GM15510 (cell line): ENCODE measurements around the gene GABRP.

Source experiments
- POLR2A ChIP-seq: IDR thresholded peaks from 3 replicates; pipeline ENCODE4 v1.6.1; 2011; ENCODE audit warnings: borderline replicate concordance; ENCODE audit not compliant: insufficient read length; ENCODE audit errors: extremely low read depth

The GABRP gene

GRCh38 chr5:170773024-170773985, 10.2 kb upstream of the GABRP start:
- no peak for TF ChIP-seq POLR2A

- TF ChIP-seq POLR2A = no peak
Observed at GRCh38 chr5:170774831-170775230, 8.7 kb upstream of the GABRP start.

DNA sequence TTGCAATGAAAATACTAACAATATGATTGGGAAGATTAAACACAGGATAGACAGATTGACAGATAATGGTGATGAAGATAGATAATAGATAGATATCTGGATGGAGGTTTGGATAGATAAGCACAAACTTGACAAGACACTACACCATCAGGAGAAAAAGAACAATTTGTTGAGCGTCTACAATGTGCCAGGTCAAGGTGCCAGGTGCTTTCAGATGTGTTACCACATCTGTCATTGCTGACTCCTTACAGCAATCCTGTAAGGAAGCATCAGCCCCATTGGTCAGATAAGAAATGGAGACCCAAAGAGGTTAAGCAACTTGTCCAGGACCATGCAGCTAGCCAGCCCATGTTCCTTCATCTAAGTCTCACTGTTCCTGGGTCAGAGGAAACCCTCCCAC, 1.6 kb upstream of the GABRP start:
- no peak for TF ChIP-seq POLR2A

GRCh38 chr5:170782438-170782837, 1.1 kb upstream of the GABRP start:
- no peak for TF ChIP-seq POLR2A

DNA sequence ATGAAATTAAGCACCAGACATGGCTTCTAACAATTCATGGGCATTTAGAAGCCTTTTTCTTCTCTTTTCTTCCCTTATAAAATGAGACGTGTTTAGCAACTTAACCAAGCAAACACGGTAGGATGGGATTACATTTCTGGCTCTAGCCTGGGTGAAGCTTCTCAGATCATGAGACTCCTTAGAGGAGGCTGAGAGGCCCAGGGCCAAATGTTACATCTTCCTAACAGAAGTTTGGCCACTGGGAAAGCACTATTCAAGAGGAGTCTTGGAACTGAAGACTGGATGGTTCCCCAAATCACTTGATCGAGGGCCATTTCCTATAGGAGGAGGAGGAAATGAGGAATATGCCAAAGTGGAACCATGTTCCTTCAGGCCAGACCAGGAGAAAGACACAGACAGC, 1.9 kb downstream of the GABRP start:
- TF ChIP-seq POLR2A = no peak

GRCh38 chr5:170787216-170787615, 3.7 kb downstream of the GABRP start:
- TF ChIP-seq POLR2A = no peak

GRCh38 chr5:170788626-170789304, 5.2 kb downstream of the GABRP start:
- TF ChIP-seq POLR2A = no peak

GRCh38 chr5:170791325-170791954, 7.9 kb downstream of the GABRP start:
- TF ChIP-seq POLR2A = no peak

DNA sequence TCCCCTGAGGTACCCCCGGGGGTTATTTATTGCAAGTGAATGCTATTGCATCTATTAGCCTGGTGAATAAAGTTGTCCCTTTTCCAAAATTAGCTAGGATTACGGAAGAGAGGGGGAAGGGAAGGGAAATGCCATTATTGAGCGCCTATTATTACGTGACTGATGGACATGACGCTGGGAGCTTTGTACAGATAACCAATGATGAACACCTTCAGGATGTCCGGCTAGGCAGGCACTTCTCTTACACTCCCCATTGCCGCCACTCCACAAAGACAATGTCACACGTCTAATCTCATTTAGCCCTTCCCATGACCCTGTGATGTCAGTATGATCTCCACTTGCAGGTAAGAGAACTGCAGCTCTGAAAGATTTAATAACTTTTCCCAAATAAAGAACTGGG, 9.4 kb downstream of the GABRP start:
- TF ChIP-seq POLR2A = no peak

GRCh38 chr5:170795154-170795553, 11.6 kb downstream of the GABRP start:
- no peak for TF ChIP-seq POLR2A

DNA sequence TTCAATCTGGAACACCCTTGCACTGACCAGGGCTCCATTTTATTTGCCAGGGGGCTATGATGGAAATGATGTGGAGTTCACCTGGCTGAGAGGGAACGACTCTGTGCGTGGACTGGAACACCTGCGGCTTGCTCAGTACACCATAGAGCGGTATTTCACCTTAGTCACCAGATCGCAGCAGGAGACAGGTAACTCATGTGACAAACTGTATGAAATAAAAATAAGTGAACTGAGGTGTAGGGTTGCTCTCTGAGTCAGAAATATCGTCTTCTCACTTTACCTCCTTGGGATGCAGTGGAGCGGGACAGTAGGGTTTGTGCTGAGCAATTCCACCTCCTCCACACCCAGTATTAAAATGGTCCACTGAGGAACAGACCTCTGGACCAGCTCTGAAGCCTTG, 22.1 kb downstream of the GABRP start:
- no peak for TF ChIP-seq POLR2A

- TF ChIP-seq POLR2A = no peak
Observed at GRCh38 chr5:170809551-170809950, 26.0 kb downstream of the GABRP start.

DNA sequence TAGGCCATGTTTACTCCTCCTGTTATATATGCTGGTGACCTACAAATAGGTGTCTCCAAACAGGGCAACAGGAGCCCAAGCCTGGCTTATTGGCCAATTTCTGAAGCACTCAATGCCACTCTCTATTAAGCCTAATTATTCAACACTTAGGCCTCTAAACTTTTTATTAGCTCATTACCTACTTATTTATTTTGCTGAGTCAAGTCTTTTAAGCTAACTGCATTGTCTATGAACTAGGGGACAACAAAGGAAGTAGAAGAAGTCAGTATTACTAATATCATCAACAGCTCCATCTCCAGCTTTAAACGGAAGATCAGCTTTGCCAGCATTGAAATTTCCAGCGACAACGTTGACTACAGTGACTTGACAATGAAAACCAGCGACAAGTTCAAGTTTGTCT, 28.2 kb downstream of the GABRP start:
- no peak for TF ChIP-seq POLR2A

- TF ChIP-seq POLR2A = no peak
Observed at GRCh38 chr5:170813231-170813630, 29.7 kb downstream of the GABRP start.

GRCh38 chr5:170817195-170817594, 33.7 kb downstream of the GABRP start:
- no peak for TF ChIP-seq POLR2A
